ENCODE data around the gene FST. TPM values are rescaled to one million over a fixed set of nuclear protein-coding genes. Genes with fewer than 3 reads are reported as not detected.
A peak's percentile ranks its signal among the peaks of the same experiment; 100 is the strongest.

Gene FST
- total and polyA plus RNA-seq, 10 of the 15 experiments (the other 5 are each of a cell fraction or from before 2014, with no cell fraction given): 0.23 TPM; not detected in 9

DNA sequence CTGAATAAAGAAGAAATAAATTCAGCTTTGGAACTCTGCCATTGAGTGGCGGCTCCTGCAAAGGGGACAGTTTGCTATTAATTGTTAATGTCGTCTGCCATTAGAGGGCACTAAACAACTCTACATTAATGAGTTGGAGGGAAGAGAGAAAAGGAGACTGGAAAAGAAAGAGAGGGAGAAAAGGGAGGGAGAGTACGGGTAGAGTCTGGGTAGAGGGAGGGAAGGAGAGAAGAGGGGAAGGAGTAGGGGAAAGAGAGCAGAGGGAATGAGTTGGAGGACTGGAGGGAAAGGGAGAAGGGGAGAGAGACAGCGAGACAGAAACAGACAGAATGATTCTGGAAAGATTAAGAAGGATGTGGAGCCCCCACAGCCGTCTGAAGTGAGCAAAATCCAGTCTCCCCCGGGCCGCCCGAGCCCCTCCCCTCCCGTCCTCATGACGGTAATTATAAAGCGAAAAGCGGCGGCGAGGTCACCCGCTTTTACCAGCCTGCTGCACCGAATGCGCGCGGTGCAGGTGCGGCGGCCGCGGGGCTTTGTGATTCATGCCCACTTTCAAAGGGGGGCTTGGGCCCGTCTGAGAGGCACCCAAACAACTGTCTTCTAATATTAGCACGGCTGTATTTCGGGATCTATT lies 1.9 kb upstream of the FST start (continued):
- TF ChIP-seq BCL11A (IDR thresholded peaks at IDR 0.05; ENCODE audit: low read depth, low read length): no peak
- no peak for TF ChIP-seq EP300 (IDR thresholded peaks at IDR 0.05; ENCODE audit: borderline replicate concordance in 1 of 2, control insufficient read depth in 1 of 2, low read depth in 2 of 2, low read length in 2 of 2)
- no peak for TF ChIP-seq BHLHE40 (IDR thresholded peaks at IDR 0.05; ENCODE audit: borderline replicate concordance in 1 of 2, low read depth in 2 of 2, low read length in 1 of 2)
- no peak for TF ChIP-seq SP1 (IDR thresholded peaks at IDR 0.05; ENCODE audit: low read depth, low read length)
- TF ChIP-seq, protein P1, sequence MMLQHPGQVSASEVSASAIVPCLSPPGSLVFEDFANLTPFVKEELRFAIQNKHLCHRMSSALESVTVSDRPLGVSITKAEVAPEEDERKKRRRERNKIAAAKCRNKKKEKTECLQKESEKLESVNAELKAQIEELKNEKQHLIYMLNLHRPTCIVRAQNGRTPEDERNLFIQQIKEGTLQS (IDR thresholded peaks at IDR 0.05; ENCODE audit: borderline replicate concordance, extremely low read depth, low read depth, low read length): no peak
- no peak for TF ChIP-seq SUPT20H (IDR thresholded peaks at IDR 0.05; ENCODE audit: borderline replicate concordance, control insufficient read depth, low read depth, low read length)
- peak; percentile 98 for TF ChIP-seq EZH2 (IDR thresholded peaks at IDR 0.05; ENCODE audit: borderline replicate concordance, control insufficient read depth, low read depth, low read length)
- TF ChIP-seq WRNIP1 (IDR thresholded peaks at IDR 0.05; ENCODE audit: borderline replicate concordance, low read depth, low read length): no peak
- TF ChIP-seq ETV6 (conservative IDR thresholded peaks at IDR 0.05 in 1 of 2, IDR thresholded peaks at IDR 0.05 in 1 of 2; ENCODE audit: borderline replicate concordance in 1 of 2, low read depth in 1 of 2): no peak
- no peak for TF ChIP-seq ZSCAN29 (IDR thresholded peaks at IDR 0.05)
- no peak for TF ChIP-seq ATF7 (IDR thresholded peaks at IDR 0.05; ENCODE audit: low read depth)
- TF ChIP-seq, protein P2, sequence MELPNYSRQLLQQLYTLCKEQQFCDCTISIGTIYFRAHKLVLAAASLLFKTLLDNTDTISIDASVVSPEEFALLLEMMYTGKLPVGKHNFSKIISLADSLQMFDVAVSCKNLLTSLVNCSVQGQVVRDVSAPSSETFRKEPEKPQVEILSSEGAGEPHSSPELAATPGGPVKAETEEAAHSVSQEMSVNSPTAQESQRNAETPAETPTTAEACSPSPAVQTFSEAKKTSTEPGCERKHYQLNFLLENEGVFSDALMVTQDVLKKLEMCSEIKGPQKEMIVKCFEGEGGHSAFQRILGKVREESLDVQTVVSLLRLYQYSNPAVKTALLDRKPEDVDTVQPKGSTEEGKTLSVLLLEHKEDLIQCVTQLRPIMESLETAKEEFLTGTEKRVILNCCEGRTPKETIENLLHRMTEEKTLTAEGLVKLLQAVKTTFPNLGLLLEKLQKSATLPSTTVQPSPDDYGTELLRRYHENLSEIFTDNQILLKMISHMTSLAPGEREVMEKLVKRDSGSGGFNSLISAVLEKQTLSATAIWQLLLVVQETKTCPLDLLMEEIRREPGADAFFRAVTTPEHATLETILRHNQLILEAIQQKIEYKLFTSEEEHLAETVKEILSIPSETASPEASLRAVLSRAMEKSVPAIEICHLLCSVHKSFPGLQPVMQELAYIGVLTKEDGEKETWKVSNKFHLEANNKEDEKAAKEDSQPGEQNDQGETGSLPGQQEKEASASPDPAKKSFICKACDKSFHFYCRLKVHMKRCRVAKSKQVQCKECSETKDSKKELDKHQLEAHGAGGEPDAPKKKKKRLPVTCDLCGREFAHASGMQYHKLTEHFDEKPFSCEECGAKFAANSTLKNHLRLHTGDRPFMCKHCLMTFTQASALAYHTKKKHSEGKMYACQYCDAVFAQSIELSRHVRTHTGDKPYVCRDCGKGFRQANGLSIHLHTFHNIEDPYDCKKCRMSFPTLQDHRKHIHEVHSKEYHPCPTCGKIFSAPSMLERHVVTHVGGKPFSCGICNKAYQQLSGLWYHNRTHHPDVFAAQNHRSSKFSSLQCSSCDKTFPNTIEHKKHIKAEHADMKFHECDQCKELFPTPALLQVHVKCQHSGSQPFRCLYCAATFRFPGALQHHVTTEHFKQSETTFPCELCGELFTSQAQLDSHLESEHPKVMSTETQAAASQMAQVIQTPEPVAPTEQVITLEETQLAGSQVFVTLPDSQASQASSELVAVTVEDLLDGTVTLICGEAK (IDR thresholded peaks at IDR 0.05; ENCODE audit: borderline replicate concordance): no peak
- TF ChIP-seq POU2F2 (IDR thresholded peaks at IDR 0.05; ENCODE audit: borderline replicate concordance, low read depth, low read length): no peak
- TF ChIP-seq CBFB (IDR thresholded peaks at IDR 0.05; ENCODE audit: low read depth): no peak
- TF ChIP-seq IRF4 (IDR thresholded peaks at IDR 0.05; ENCODE audit: low read depth, low read length): no peak
- TF ChIP-seq NFXL1 (IDR thresholded peaks at IDR 0.05; ENCODE audit: borderline replicate concordance): no peak

Data from GM12878 (cell line).